GM06990 (cell line): Measurements from ENCODE around the gene ESRRG.

ENCODE experiments used
- DNase-seq: peaks from one replicate; pipeline ENCODE4 v3.0.0-alpha.2; 2011; ENCODE audit not compliant: insufficient read length; ENCODE audit errors: extremely low read depth
- H3K27me3 ChIP-seq: replicated peaks from 2 replicates; pipeline ENCODE4 v1.6.0; 2011; ENCODE audit warnings: low read length; ENCODE audit not compliant: control insufficient read depth, insufficient read depth
- H3K36me3 ChIP-seq: 2 replicates; pipeline ENCODE4 v1.5.1; 2011; ENCODE audit warnings: low read length; ENCODE audit not compliant: control insufficient read depth, insufficient read depth
- H3K4me3 ChIP-seq: replicated peaks from 2 replicates; pipeline ENCODE4 v1.5.1; 2011; ENCODE audit warnings: low read depth, mild to moderate bottlenecking, control low read depth, low read length
- TF ChIP-seq, protein P1 (sequence below): IDR thresholded peaks from 2 replicates; pipeline ENCODE4 v1.5.1; 2011; ENCODE audit warnings: low read length, control low read depth, mild to moderate bottlenecking, inconsistent platforms; ENCODE audit not compliant: insufficient read depth, poor library complexity, severe bottlenecking

Gene ESRRG

GRCh38 chr1:216599851-216600250 is 123.4 kb downstream of the ESRRG start:
- TF ChIP-seq, protein P1, sequence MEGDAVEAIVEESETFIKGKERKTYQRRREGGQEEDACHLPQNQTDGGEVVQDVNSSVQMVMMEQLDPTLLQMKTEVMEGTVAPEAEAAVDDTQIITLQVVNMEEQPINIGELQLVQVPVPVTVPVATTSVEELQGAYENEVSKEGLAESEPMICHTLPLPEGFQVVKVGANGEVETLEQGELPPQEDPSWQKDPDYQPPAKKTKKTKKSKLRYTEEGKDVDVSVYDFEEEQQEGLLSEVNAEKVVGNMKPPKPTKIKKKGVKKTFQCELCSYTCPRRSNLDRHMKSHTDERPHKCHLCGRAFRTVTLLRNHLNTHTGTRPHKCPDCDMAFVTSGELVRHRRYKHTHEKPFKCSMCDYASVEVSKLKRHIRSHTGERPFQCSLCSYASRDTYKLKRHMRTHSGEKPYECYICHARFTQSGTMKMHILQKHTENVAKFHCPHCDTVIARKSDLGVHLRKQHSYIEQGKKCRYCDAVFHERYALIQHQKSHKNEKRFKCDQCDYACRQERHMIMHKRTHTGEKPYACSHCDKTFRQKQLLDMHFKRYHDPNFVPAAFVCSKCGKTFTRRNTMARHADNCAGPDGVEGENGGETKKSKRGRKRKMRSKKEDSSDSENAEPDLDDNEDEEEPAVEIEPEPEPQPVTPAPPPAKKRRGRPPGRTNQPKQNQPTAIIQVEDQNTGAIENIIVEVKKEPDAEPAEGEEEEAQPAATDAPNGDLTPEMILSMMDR = no peak
- Histone ChIP-seq H3K27me3 (no peaks in the 10 kb centered on the region), H3K4me3 (no peak overlapping the region), H3K36me3 (no peaks in the 10 kb centered on the region)
- DNase-seq = no peak

- Histone ChIP-seq H3K27me3 (no peaks in the 10 kb centered on the region), H3K36me3 (no peaks in the 10 kb centered on the region), H3K4me3 (no peak overlapping the region)
- DNase-seq = no peak
- TF ChIP-seq, protein P1 = no peak
These were observed 124.8 kb downstream of the ESRRG start for GRCh38 chr1:216598448-216598847.

DNA sequence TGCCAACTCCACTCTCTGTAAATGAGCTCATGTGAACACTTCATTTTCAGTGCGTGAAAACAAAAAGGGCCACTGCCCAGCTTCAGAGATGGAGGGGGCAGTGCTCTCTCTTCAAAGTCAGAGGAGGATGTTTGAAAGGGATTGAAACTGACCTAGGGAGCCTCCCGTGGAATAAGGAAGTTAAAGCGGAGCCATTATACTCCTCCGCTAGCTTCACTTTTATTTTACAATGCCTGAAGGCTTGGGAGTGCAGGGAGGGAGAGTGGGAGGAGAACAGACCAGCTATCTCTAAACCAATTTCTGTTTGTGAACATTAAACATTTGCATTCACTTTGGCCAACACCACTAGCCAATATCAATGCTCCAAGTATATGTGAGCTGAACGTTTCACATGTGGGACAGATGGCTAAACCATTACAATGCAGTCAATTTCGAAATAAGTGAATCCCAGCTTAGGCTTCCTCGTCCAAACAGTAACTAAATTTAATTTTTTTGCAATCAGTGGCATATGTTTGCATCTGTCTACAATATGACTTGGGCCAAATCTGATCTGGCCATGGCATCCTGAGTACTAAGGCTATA is 126.9 kb downstream of the ESRRG start:
- no peak for DNase-seq
- TF ChIP-seq, protein P1 = no peak
- Histone ChIP-seq H3K4me3 (no peak overlapping the region), H3K27me3 (no peaks in the 10 kb centered on the region), H3K36me3 (no peaks in the 10 kb centered on the region)

- H3K4me3 ChIP-seq = no peak overlapping the region
- H3K27me3 ChIP-seq = no peaks in the 10 kb centered on the region
- no peaks in the 10 kb centered on the region for H3K36me3 ChIP-seq
- no peak for DNase-seq
- TF ChIP-seq, protein P1 = no peak
These were observed 135.5 kb downstream of the ESRRG start for GRCh38 chr1:216587715-216588114.

DNA sequence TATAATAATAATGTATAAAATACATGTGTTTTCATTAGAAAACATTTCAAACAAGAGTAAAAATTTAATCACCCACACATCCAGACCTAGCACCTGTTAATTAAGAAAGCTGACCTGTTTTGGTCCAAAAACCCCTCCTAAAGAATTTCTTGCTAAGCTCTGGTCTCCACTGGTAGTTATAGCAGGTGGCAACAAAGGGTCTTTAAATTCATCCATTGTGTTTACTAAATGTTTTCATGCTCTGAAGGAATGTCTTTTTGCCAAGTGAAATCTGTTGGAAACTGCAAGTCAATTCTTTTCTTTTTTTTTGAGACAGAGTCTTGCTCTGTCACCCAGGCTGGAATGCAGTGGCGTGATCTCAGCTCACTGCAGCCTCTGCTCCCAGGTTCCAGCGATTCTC is 141.1 kb downstream of the ESRRG start:
- TF ChIP-seq, protein P1 = no peak
- no peak overlapping the region for H3K4me3 ChIP-seq
- no peaks in the 10 kb centered on the region for H3K27me3 ChIP-seq
- no peak for DNase-seq
- no peaks in the 10 kb centered on the region for H3K36me3 ChIP-seq

DNA sequence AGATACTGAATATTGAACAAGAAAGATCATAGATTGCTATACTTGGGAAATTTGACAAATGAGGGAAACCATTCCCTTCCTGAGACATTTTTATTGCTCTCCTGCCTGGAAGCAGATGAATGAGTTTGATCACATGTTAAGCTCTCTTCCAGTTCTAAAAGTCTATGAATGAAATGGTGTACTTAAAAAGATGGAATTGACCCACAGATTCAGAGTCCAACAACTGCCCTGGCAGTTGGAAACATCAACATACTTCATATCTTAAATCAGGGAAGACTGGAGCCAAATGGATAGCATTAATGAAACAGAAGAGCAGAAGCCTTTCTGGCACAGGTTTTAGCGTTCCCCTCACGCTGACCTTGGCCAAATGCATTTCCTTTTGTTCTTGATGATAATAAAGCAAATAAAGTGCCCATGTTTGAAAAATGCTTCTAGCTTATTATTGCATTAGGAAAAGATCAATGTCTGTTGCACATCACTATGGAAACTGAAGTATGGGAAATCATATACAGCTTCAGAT is 142.6 kb downstream of the ESRRG start:
- H3K27me3 ChIP-seq = no peaks in the 10 kb centered on the region
- H3K36me3 ChIP-seq = no peaks in the 10 kb centered on the region
- TF ChIP-seq, protein P1 = no peak
- DNase-seq = no peak
- no peak overlapping the region for H3K4me3 ChIP-seq
